Measurements from ENCODE around the gene RPP25L. TPM values are rescaled to one million over a fixed set of nuclear protein-coding genes. Genes with fewer than 3 reads are reported as not detected.

The RPP25L gene
- total RNA-seq, 2 donors from 2014 or later = 29.9 to 49.2 TPM

DNA sequence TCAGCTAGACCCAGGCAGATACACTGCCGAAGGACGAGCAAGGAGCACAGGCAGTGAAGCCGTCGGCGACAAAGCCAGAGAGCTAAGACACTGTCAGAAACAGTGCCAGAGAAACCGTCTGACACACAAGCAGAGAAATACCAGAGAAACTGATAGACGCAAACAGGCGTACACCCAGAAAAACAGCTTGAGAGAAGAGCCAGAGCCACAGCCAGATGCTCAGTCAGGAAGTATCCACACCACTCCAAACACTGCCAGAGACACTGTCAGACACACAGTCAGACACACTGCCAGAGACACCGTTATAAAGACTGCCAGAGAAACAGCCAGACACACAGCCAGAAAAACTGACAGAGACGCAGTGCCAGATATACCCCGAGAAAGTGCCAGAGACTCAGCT, 41.5 kb downstream of the RPP25L start:
- H3K27me3 ChIP-seq = no peaks in the 10 kb centered on the region
- TF ChIP-seq, protein P1, sequence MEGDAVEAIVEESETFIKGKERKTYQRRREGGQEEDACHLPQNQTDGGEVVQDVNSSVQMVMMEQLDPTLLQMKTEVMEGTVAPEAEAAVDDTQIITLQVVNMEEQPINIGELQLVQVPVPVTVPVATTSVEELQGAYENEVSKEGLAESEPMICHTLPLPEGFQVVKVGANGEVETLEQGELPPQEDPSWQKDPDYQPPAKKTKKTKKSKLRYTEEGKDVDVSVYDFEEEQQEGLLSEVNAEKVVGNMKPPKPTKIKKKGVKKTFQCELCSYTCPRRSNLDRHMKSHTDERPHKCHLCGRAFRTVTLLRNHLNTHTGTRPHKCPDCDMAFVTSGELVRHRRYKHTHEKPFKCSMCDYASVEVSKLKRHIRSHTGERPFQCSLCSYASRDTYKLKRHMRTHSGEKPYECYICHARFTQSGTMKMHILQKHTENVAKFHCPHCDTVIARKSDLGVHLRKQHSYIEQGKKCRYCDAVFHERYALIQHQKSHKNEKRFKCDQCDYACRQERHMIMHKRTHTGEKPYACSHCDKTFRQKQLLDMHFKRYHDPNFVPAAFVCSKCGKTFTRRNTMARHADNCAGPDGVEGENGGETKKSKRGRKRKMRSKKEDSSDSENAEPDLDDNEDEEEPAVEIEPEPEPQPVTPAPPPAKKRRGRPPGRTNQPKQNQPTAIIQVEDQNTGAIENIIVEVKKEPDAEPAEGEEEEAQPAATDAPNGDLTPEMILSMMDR (IDR thresholded peaks at IDR 0.05) = no peak
- H3K4me1 ChIP-seq = peaks cover 0 to 35% of the 10 kb centered on the region in 2 donors
- DNase-seq (ENCODE audit: low spot score) = no peak
- peak overlapping the region in 1 of 2 donors; percentile 23 for H3K27ac ChIP-seq
- no peaks in the 10 kb centered on the region for H3K9me3 ChIP-seq
- no peak overlapping the region for H3K4me3 ChIP-seq
- no peaks in the 10 kb centered on the region for H3K36me3 ChIP-seq

GRCh38 chr9:34568774-34569173, 43.1 kb downstream of the RPP25L start:
- no peaks in the 10 kb centered on the region for H3K27me3 ChIP-seq
- H3K36me3 ChIP-seq = no peaks in the 10 kb centered on the region
- no peak for DNase-seq (ENCODE audit: low spot score)
- H3K27ac ChIP-seq = no peak overlapping the region
- no peak overlapping the region for H3K4me3 ChIP-seq
- TF ChIP-seq, protein P1 (IDR thresholded peaks at IDR 0.05) = no peak
- H3K4me1 ChIP-seq = peaks cover 0 to 35% of the 10 kb centered on the region in 2 donors
- H3K9me3 ChIP-seq = no peaks in the 10 kb centered on the region

- Histone ChIP-seq H3K4me1 (peaks cover 0 to 35% of the 10 kb centered on the region in 2 donors), H3K27me3 (no peaks in the 10 kb centered on the region), H3K27ac (peak overlapping the region in 1 of 2 donors; percentile 60), H3K4me3 (no peak overlapping the region), H3K36me3 (no peaks in the 10 kb centered on the region), H3K9me3 (no peaks in the 10 kb centered on the region)
- TF ChIP-seq, protein P1 (IDR thresholded peaks at IDR 0.05) = no peak
- DNase-seq (ENCODE audit: low spot score) = no peak
Measured at GRCh38 chr9:34568133-34568532, 43.8 kb downstream of the RPP25L start.

DNA sequence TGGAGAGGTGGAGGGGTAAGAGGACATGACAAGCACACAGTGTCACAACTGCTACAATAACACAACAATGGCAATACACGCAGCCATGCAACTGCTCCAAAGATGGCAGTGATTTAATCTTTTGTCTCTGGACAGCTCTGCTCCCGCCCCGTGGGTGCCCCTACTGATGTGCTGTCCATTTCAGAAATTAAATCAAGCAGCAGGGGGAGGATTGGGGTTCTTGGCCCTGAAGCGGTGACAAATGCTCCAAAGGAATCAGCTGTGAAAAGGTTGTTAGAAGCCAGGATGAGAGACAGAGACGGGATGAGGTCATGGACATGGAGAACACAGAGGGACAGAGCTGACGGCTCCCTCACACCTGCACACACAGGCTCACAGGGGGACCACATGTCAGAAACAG, 44.9 kb downstream of the RPP25L start:
- no peak overlapping the region for H3K4me3 ChIP-seq
- TF ChIP-seq, protein P1 (IDR thresholded peaks at IDR 0.05) = no peak
- H3K4me1 ChIP-seq = peaks cover 0 to 35% of the 10 kb centered on the region in 2 donors
- H3K9me3 ChIP-seq = no peaks in the 10 kb centered on the region
- peak overlapping the region in 1 of 2 donors; percentile 60 for H3K27ac ChIP-seq
- H3K36me3 ChIP-seq = no peaks in the 10 kb centered on the region
- DNase-seq (ENCODE audit: low spot score) = no peak
- no peaks in the 10 kb centered on the region for H3K27me3 ChIP-seq

DNA sequence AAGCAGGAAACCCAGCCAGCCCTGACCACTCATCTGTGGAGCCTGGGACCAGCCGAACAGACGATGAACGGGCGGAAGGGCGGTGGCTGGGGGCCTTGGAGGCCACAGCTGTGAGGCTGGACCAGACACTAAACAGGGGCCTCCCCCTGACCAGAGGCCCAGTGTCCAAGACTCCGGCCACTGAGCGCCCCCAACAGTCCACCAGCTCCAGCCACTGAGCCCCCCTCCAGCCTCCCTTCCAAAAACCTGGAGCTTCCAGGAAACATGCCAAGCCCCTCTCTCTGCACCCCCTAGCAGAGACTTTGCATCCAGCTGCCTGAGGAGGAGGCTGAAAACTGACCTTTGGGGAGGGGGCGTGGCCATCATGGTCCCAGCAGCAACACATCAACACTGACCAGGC, 45.6 kb downstream of the RPP25L start:
- H3K4me3 ChIP-seq = no peak overlapping the region
- H3K36me3 ChIP-seq = no peaks in the 10 kb centered on the region
- H3K27ac ChIP-seq = no peak overlapping the region
- TF ChIP-seq, protein P1 (IDR thresholded peaks at IDR 0.05) = no peak
- no peak for DNase-seq (ENCODE audit: low spot score)
- H3K4me1 ChIP-seq = peaks cover 0 to 41% of the 10 kb centered on the region in 2 donors
- H3K9me3 ChIP-seq = no peaks in the 10 kb centered on the region
- H3K27me3 ChIP-seq = no peaks in the 10 kb centered on the region

DNA sequence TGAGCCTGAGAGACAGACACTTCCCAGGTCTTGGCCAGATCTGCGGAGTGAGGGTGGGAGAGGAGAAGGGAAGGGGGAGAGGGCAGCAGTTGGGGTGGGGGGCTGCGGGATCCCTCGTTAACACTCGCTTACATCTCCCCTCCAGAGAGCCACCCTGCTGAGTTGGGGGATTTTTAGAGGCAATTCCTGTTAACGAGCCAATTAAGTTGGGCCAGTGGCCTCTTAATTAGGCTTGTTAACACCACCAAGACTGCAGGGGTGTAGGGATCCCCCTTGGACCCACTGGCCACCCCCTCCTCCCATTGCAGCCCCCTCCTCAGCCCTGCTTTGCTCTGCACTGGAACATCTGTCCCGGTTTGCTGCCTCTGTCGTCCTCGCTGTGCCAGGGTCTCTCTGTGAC, 46.0 kb downstream of the RPP25L start:
- Histone ChIP-seq H3K9me3 (no peaks in the 10 kb centered on the region), H3K27ac (no peak overlapping the region), H3K4me3 (no peak overlapping the region), H3K36me3 (no peaks in the 10 kb centered on the region), H3K4me1 (peaks cover 0 to 41% of the 10 kb centered on the region in 2 donors), H3K27me3 (no peaks in the 10 kb centered on the region)
- TF ChIP-seq, protein P1 (IDR thresholded peaks at IDR 0.05) = no peak
- no peak for DNase-seq (ENCODE audit: low spot score)
